ENCODE results near the gene BTBD7.

Gene BTBD7

DNA sequence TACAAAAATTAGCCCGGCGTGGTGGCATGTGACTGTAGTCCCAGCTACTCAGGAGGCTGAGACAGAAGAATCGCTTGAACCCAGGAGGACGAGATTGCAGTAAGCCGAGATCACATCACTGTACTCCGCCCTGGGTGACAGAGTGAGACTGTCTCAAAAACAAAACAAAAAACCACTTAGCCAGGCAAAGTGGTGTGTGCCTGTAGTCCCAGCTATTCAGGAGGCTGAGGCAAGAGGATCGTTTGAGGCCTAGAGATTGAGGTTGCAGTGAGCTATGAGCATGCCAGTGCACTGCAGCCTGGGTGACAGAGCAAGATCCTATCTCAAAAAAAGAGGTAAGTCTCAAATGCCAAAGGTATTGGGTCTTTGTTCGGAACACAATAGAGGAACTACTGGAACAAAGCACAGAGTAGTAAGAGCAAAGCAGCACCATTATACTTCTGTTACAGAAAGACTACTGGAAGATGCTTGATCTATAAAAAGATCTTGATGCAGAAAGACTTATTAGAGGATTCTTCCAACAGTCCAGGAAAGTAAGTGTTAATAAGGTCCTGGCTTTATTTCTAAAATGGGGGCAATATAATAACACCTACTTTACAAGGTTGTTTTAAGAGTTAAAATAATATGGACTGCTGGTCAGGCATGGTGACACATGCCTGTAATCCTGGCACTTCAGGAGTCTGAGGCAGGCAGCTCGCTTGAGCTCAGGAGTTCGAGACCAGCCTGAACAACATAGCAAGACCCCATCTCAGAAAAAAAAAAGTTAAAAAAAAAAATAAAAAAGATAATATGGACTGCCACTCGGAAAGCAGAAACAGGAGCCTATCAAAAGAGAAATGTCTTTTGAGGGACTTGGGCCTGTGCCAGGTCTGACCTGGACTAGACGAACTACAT lies 29.9 kb downstream of the BTBD7 start:
- no peak for DNase-seq

DNA sequence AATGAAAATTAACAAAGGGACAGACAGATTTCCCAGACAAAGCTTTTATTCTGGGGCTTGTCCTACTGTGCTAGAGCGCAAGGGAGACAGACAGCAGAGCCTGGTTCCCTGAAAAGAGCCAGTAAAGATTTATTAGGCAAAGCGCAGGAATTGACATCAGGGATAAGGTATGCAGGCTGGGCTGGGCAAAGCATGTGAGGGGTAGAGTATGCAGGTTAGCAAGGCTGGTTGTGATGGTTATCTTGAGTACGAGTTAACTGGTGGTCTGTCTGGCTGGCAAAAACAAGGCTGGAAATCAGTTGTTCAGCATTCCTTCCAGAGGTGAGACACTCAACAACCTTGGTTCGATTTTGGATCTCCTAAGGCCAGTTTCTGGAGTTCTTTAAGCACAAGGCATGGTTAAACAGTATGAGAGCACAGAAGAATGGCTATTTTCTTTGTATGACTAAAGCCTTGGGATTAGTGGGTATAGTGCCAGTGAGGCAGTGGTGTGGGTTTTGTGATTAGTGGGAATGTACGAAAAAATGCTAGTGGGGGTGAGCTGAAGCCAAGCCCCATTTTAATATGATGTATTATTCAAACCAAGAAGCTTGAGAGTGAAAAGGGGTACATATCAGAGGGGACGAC lies 30.9 kb downstream of the BTBD7 start:
- no peak for DNase-seq

DNA sequence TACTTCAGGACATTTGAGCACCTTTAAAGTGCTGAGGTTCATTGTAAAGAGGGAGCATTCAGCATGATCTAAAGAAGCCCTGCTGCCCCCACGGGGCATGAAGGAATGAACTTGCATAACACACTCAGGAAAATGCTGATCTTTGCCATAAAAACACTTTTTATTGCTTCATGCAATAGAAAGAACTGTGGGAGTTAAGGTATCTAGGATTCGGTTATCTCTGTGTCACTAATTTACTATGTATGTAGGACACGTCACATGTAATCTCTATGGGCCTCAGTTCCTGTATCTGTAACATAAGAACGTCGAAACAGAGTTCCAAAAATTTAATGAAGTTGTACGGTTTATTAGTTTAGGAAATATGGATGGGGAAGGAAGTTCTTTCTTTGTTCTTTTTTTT lies 33.0 kb downstream of the BTBD7 start:
- no peak for DNase-seq

DNA sequence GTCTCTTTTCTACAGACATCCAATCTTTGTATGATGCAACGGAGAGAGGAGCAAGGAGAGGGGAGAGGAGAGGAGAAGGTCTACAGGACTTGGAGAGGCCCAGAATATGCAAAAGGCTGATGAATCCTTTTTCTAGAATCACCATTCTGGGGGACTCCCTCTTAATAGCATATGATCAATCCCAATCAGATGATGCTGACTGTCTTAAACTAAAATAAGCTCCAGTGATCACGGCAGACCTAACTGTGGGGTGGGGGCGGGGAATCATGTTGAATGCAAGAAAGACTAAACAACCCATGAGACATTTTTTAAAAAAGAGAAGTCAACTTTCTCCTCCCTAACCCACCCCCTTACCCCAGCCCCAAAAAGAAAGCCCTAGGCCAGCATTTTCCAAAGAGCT lies 33.4 kb downstream of the BTBD7 start:
- DNase-seq = no peak

DNA sequence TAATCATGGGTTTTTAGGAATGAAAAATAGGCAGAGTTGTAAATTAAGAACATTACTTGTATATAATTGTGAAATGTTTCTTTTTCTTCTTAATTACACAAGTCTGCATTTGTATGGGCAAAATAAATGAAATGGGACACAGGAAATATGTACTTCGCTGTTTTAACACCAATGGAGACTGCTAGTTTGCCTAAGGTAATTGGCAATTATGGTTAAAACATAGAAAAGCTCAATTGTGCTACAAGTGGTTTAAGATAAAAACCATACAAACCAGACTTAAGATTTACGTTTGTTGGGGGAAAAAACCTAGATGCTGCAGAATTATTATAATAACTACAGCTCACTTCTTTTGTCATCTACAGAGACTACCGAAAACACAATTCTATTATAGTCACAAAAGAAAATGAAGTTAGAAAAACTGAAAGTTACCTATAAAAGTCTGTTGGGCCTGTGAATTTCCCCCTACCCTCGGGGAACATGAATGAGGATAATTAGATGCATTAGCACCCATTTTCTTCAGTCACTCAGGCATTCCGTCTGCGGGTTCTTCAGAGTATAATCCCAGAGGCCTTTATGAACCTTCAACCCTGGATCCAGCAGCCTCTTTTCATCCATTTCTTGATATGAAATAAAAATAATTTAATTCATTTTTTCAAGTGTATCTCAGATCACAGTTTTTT lies 37.2 kb downstream of the BTBD7 start:
- no peak for DNase-seq

DNA sequence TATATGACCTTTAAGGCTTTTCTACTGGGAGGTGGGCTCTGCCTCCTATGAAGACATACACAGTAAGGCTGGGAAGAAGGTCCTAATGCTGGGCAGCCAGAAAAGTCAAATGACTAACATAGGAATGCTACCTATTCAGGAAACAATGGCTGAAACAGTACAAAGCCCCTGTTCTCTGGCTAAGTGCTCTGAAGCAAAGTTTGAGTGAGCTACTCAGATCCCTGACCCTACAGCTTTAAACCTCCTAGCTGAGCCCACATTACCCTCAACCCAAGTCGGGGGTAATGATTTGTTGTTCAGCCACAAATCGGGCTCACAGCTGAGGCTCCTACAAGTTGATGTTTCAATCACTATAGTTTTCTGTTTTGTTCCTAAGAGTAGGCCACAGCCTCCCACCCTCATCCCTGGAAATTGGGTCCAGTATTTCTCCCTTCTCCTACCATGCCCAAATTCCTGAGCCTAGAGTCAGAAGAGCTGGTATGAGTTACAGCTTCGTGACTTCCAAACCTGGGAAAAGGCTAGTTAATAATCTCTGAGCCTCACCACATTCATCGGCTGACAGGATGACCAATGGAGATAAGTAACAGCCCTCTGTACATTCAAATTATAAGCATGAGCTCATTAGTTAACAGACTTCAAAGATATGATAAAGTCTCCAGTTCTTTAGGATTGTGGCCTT lies 46.5 kb downstream of the BTBD7 start:
- peak; percentile 30 for DNase-seq

DNA sequence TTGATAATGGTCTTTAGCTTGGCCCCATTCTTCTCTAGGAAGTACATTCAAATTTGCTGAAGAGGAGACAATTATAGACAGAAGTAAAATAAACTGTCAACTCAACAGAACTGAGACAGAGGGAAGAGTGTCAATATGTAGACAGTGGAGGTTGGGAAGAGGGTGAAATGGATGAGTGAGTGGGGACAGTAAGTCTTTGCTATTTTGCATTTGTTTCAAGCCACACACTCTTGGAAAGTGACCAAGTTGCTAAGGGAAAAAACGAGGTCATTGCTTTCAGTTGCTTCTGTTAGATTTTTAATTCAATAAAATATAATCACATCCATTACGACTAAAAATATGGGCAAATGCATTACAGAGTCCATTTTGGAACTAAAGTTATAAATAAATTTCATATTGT lies 47.8 kb downstream of the BTBD7 start:
- DNase-seq = no peak

DNA sequence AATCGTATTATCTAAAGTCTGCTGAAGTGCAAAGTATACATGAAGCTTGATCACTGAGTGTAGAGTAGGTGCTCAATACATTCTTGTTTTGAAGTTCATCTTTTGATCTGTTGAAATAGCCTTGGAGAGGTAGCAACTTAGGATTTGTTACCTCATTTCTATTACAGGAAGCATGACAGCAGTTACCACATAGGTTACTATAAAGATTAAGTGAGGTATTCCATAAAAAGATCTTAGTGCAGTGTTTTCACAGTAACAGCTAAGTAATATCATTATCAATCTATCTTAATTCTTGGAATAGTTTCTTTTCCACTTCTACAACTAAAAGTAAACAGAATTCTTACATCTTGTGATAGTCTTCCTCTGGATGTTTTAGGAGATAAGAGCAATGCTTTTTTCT lies 50.9 kb downstream of the BTBD7 start:
- no peak for DNase-seq

DNA sequence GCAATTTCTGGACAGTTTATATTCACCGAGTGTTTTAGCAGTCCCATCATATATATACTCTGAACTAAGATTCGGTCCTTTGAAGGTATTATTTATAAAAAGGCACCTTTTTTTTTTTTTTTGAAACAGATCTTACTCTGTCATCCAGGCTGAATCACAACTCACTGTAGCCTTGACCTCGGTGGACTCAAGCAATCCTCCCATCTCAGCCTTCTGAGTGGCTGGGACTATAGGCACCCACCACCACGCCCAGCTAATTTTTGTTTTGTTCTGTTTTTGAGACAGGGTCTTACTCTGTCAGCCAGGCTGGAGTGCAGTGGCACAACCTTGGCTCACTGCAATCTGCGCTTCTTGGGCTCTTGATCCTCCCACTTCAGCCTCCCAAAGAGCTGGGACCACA lies 52.1 kb downstream of the BTBD7 start:
- DNase-seq = no peak

DNA sequence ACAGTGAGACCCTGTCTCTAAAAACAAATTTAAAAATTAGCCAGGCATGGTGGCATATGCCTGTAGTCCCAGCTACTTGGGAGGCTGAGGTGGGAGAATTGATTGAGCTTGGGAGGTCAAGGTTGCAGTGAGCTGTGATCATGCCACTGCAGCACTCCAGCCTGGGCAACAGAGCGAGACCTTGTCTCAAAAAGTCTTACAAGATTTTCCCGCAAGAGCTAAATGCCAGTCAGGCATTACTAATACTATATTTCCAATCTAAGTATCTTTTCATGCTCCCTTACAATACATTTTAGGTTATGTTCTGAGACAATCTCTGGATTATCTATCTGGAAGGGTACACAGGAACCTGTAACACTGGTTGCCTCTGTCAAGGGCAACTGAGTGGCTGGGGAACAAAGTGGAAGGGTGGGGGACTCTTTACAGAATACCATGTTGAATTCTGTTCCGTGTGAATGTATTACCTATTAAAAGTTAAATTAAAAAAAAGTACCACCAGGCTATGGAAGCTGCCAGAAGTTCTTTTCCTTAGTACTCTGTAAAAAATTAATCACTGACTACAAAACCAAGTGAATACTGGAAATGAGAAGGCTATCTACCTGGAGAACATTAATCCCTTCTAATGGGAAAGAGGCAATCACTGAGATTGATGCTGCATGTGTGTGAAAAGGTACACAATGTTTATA lies 56.7 kb downstream of the BTBD7 start:
- no peak for DNase-seq

DNA sequence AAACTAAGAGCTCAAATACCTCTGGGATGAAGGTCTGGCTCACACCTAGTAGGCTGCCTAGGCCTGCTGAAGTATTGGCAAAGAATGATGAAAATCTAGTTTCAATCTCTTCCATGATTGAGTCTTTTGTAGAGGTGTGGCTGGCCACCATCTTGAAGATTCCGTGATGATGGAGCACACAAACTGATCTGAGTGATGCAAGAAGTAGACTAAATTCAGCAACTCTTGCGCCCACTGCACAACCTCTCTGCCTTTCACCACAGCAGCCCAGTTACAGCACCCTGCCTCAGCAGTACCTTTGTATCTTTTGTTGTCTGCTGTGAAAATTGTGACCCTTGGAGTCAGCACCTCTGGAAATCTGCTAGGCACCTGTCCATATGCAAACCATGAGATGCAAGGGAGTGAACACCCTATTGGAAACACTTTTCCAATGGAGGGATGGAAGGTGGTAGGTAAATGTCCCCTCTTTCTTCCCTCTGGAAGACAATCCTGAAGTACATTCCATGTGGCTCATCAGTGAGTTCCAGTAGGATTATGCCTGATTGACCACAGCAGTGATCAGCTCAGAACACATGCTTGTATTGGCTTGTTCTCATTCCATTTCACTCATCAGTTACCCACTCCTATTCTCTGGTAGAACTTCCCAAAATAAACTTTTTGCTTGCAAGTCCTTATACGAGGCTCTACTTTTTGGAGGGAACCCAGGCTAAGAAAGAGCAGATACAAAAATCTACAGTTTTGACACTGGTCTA lies 58.6 kb downstream of the BTBD7 start:
- DNase-seq = no peak

DNA sequence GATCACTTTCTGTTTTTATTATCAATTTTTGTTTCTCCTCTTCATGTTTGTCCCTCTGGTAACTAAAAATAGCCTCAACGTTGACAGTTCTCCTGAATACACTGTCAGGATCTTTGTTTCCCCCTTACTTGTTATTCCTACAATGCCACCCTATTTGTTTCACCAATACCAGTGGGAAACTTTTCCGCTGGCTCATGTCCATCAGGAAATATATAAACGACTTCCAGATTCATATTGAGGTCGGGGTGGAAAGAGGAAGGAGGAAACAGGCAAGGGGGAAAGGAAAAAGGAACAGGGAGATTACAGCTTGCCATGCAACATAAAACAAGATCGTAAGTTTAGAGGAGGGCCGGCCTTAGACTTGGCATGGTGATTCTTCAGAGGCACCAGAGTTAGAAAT lies 61.7 kb downstream of the BTBD7 start:
- DNase-seq = no peak

DNA sequence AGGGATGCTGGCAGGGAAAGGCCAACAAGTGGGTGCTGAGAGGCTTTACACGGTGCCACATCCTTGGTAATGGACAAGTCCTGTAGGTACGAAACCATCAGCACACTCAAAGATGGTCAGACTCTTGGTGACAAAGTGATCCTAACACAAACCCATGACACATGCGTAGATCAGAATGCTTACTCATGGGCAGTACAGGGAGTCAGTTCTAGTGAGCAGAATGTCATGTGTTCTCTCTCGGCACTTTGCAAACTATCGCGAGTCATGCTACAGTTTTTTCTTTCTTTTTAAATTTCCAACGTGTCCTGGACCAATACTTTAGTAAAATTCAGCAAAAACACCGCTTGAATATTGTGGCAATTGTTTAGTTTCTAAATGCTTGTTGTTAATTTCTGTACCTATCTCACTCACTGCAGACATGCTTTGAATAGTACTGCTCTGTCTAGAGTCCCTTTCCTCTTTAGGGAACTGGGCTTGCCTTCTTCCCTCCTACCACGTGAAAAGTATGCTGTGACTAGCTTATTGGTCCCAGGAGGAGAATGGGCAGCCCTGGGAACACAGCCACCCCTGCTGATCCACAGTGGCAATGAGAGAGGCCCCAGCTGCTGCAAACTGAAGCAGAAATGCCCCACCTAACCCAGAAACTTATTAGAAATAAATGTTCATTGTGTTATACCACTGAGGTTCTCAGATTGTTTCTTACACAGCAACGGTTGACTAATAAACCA lies 63.3 kb downstream of the BTBD7 start:
- DNase-seq = peak; percentile 22

DNA sequence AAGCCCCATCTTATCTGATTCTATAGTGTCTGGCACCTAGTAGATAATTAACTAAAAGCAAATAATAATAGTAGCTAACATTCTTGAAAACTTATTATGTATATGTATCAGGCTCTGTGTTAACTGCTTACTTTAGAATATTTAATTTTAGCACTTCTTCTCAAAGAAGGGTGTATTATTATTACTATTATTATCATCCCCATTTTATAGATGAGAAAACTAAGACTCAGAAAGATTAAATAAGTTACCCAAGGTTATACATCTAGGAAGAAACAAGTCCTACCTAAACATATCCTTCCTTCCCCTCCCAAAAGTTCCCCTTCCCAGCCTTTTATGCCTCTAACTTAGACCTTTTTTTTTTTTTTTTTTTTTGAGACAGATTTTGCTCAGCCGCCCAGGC lies 64.4 kb downstream of the BTBD7 start:
- no peak for DNase-seq

DNA sequence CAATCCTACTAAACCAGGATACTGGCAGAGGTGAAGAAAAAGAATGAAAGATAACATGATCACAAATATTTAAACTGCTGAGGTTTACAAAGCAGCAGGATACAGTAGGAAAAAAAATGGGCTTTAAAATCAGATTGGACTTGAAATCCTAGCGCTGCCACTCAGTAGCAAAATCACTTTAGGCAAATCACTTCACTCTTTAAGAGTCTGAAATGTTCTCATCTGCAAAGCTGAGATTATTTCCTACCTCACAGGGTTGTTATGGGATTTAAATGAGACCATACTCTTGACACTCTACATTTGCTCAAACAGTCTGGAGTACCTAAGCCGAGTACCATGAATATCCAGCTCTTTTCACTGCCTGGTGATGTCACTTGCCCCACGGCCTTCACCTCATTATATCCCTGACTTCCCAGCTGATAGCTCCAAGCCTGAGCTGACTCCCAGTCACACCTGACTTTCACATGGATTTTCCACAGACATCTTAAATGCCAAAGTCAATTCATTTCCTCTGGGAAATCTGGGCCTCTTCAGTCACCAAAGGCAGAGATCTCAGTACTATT lies 65.6 kb downstream of the BTBD7 start:
- DNase-seq = no peak

DNA sequence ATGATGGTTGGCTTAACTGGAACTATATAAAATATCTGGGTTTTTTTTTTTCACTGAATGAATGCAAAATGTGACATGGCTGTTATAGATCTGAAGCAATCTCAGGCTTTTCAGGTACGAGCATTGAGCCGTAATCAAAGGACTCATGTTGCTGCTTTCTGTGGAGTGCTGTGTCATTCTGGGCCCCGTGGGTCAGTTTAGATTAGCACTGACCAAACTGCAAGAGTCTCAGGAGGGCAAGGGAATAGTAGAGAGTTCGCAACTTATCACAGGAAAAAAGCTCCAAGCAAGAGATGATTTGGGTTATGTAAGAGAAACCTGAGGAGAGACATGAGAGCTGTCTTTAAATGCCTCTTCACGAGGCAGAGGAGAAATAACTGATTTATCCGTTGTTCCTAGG lies 66.7 kb downstream of the BTBD7 start:
- DNase-seq = no peak

DNA sequence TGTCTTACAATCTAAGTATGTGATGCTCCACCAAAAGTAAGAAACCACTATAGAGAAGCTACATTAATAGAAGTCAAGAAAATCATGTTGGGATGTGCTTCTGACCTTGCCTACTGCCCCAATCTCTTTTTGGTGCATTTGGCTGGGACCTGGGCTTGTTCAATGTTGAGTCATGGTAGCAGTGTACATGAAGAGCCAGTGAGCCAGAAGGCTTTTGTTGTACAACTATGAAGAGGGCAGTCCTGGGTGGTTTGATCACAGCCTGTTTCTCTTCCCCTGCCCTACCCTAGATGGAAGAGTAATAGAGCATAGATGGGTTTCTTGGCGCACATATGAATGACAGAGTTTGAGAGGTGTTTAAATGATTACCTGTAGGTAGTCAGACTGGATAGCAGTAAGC lies 69.4 kb downstream of the BTBD7 start:
- DNase-seq = no peak

DNA sequence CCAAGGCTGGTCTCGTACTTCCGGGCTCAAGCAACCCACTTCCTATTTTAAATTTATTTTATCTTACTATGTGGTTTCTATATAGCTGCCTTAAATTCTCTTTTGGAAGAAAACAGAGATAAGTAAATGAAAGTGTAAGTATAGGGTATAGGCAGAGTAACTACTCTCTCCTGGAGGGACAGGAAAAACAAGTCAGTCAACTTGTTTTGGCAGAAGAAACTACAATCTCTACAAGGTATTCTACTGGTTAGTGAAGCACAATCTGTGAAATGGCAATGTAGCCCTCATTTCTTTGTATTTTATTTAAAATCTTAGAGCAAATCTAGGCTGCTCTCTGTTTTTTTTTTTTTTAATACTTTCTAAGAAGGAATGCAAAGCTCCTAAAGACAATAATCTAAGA lies 70.4 kb downstream of the BTBD7 start:
- DNase-seq = no peak

DNA sequence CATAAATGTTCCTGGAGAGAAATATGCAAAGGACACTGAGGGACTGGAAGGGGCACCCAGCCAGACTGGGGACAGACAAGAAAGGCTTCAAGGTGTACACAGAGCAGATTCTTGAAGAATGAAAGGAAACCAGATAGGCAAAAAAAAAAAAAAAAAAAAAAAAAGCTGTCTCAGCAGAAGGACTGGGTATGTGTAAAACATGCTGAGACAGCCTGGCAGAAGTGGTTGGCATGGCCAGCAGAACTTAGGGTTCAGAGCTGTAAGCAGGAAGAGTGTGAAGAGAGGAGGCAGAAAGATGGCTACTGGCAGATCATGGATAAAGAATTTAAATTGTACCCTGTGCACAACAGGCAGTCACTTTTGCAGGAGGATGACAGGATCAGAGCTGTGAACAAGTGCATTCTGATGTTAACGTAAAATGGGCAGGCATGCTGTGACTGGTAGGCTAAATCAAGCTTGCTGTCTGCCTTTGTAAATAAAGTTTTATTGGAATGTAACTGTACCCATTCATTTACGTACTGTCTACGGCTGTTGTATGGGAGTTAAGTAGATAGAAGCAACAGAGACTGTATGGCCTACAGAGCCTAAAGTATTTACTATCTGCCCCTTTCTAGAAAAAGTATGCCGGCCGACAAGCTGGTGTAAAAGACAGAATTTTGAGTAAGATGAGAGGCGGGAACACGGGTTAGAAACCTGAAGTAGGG lies 83.6 kb downstream of the BTBD7 start:
- no peak for DNase-seq

DNA sequence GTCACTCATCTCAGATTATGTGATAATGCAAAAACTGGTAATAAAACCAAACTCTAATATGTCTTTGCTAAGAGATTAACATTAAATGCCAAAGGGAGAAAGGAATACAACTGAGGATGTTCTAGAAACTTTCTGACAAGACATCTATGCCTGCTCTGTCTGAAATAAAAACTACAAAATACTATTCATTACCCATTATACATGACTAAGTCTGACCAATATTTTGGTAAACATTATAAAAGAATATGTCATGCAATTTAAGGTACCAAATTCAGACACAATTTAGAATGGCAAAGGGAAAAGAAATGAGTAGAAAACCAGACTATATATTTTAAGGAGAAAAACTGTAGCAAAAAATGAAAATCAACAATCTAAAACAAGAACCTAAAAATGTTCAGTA lies 86.3 kb downstream of the BTBD7 start:
- no peak for DNase-seq
